ENCODE data around the gene PCDH10.

PCDH10 gene

GRCh38 chr4:133178956-133179355 is 29.9 kb downstream of the PCDH10 start:
- Histone ChIP-seq H3K4me3 (replicated peaks; ENCODE audit: low read depth, low read length) (no peak overlapping the region), H3K36me3 (ENCODE audit: control insufficient read depth, insufficient read depth, low read length) (no peaks in the 10 kb centered on the region), H3K27me3 (replicated peaks; ENCODE audit: control insufficient read depth, insufficient read depth, low read length) (no peaks in the 10 kb centered on the region)
- no peak for TF ChIP-seq CTCF (IDR thresholded peaks at IDR 0.05; ENCODE audit: insufficient read depth, low read length, poor library complexity, severe bottlenecking)
- no peak for DNase-seq (ENCODE audit: extremely low read depth, insufficient read length)

- DNase-seq (ENCODE audit: extremely low read depth, insufficient read length): no peak
- no peak for TF ChIP-seq CTCF (IDR thresholded peaks at IDR 0.05; ENCODE audit: insufficient read depth, low read length, poor library complexity, severe bottlenecking)
These were observed 37.1 kb downstream of the PCDH10 start for GRCh38 chr4:133186210-133186609.

GRCh38 chr4:133186845-133187244 is 37.8 kb downstream of the PCDH10 start:
- Histone ChIP-seq H3K36me3 (ENCODE audit: control insufficient read depth, insufficient read depth, low read length) (no peaks in the 10 kb centered on the region), H3K27me3 (replicated peaks; ENCODE audit: control insufficient read depth, insufficient read depth, low read length) (no peaks in the 10 kb centered on the region), H3K4me3 (replicated peaks; ENCODE audit: low read depth, low read length) (no peak overlapping the region)
- no peak for DNase-seq (ENCODE audit: extremely low read depth, insufficient read length)
- no peak for TF ChIP-seq CTCF (IDR thresholded peaks at IDR 0.05; ENCODE audit: insufficient read depth, low read length, poor library complexity, severe bottlenecking)

More at GRCh38 chr4:133186210-133186609, 37.1 kb downstream of the PCDH10 start:
- H3K4me3 ChIP-seq (replicated peaks; ENCODE audit: low read depth, low read length): no peak overlapping the region
- H3K27me3 ChIP-seq (replicated peaks; ENCODE audit: control insufficient read depth, insufficient read depth, low read length): no peaks in the 10 kb centered on the region
- no peaks in the 10 kb centered on the region for H3K36me3 ChIP-seq (ENCODE audit: control insufficient read depth, insufficient read depth, low read length)

- no peaks in the 10 kb centered on the region for H3K36me3 ChIP-seq (ENCODE audit: control insufficient read depth, insufficient read depth, low read length)
- TF ChIP-seq CTCF (IDR thresholded peaks at IDR 0.05; ENCODE audit: insufficient read depth, low read length, poor library complexity, severe bottlenecking): no peak
- DNase-seq (ENCODE audit: extremely low read depth, insufficient read length): no peak
- no peak overlapping the region for H3K4me3 ChIP-seq (replicated peaks; ENCODE audit: low read depth, low read length)
- no peaks in the 10 kb centered on the region for H3K27me3 ChIP-seq (replicated peaks; ENCODE audit: control insufficient read depth, insufficient read depth, low read length)
These were observed 39.5 kb downstream of the PCDH10 start for GRCh38 chr4:133188433-133189146.

- Histone ChIP-seq H3K4me3 (replicated peaks; ENCODE audit: low read depth, low read length) (no peak overlapping the region), H3K27me3 (replicated peaks; ENCODE audit: control insufficient read depth, insufficient read depth, low read length) (no peaks in the 10 kb centered on the region), H3K36me3 (ENCODE audit: control insufficient read depth, insufficient read depth, low read length) (no peaks in the 10 kb centered on the region)
- no peak for DNase-seq (ENCODE audit: extremely low read depth, insufficient read length)
- no peak for TF ChIP-seq CTCF (IDR thresholded peaks at IDR 0.05; ENCODE audit: insufficient read depth, low read length, poor library complexity, severe bottlenecking)
These were observed 40.0 kb downstream of the PCDH10 start for GRCh38 chr4:133189147-133189517.

- no peak for DNase-seq (ENCODE audit: extremely low read depth, insufficient read length)
- Histone ChIP-seq H3K36me3 (ENCODE audit: control insufficient read depth, insufficient read depth, low read length) (no peaks in the 10 kb centered on the region), H3K4me3 (replicated peaks; ENCODE audit: low read depth, low read length) (no peak overlapping the region), H3K27me3 (replicated peaks; ENCODE audit: control insufficient read depth, insufficient read depth, low read length) (no peaks in the 10 kb centered on the region)
- TF ChIP-seq CTCF (IDR thresholded peaks at IDR 0.05; ENCODE audit: insufficient read depth, low read length, poor library complexity, severe bottlenecking): no peak
These were observed 41.0 kb downstream of the PCDH10 start for GRCh38 chr4:133190098-133190497.

All from GM06990 (cell line).